Lung microvascular endothelial cell (primary cell): ENCODE results near the gene XPOT. TPM values are rescaled to one million over a fixed set of nuclear protein-coding genes. Genes with fewer than 3 reads are reported as not detected.
A peak's percentile ranks its signal among the peaks of the same experiment; 100 is the strongest.
"Not testable (repeated sequence)": the region's sequence is repeated elsewhere in the genome, so short reads cannot be mapped to it uniquely, and the experiment has no call there.

Source experiments
- DNase-seq, 2 donors: peaks; one replicate each; pipeline versions ENCODE4 v3.0.0 to v3.0.0-alpha.2; 2010; ENCODE audit warnings: low read depth in 2 of 2
- total RNA-seq: library from RNA; depleted of rRNA; stranded (reverse); fragments of >200 nt; gene quantifications from 2 replicates; pipeline ENCODE4 v1.2.1, GENCODE V29; 2014

Gene XPOT, protein sequence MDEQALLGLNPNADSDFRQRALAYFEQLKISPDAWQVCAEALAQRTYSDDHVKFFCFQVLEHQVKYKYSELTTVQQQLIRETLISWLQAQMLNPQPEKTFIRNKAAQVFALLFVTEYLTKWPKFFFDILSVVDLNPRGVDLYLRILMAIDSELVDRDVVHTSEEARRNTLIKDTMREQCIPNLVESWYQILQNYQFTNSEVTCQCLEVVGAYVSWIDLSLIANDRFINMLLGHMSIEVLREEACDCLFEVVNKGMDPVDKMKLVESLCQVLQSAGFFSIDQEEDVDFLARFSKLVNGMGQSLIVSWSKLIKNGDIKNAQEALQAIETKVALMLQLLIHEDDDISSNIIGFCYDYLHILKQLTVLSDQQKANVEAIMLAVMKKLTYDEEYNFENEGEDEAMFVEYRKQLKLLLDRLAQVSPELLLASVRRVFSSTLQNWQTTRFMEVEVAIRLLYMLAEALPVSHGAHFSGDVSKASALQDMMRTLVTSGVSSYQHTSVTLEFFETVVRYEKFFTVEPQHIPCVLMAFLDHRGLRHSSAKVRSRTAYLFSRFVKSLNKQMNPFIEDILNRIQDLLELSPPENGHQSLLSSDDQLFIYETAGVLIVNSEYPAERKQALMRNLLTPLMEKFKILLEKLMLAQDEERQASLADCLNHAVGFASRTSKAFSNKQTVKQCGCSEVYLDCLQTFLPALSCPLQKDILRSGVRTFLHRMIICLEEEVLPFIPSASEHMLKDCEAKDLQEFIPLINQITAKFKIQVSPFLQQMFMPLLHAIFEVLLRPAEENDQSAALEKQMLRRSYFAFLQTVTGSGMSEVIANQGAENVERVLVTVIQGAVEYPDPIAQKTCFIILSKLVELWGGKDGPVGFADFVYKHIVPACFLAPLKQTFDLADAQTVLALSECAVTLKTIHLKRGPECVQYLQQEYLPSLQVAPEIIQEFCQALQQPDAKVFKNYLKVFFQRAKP
- 33.1 and 44.8 TPM in 2 replicates for total RNA-seq

- peak; percentile 97 to 99 for DNase-seq
Observed at GRCh38 chr12:64403707-64404469, at the start of gene XPOT. TSS of gene XPOT (plus strand) at chr12:64404392. CDS start at chr12:64410036, 5,644 bp downstream.

DNA sequence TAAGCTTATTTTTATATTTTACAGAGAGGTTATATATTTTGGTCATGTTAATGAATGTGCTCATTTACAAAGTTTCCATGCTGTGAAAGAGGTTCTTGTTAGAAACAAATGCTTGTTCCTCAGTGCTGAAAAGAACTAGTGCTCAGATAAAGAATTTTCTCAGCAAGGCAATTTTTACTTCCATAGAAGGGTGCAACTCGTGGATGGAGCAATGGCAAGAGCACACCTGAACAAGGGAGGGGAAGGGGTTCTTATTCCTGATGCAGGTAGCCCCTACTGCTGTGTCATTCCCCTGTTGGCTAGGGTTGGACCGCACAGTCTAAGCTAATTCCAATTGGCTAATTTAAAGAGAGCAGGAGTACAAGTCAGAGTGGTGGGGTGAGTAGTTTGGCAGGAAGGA lies 48.0 kb upstream of the XPOT start:
- not testable (repeated sequence) for DNase-seq

- DNase-seq, result not testable (repeated sequence)
Observed at GRCh38 chr12:64361173-64361572, 43.0 kb upstream of the XPOT start.

DNA sequence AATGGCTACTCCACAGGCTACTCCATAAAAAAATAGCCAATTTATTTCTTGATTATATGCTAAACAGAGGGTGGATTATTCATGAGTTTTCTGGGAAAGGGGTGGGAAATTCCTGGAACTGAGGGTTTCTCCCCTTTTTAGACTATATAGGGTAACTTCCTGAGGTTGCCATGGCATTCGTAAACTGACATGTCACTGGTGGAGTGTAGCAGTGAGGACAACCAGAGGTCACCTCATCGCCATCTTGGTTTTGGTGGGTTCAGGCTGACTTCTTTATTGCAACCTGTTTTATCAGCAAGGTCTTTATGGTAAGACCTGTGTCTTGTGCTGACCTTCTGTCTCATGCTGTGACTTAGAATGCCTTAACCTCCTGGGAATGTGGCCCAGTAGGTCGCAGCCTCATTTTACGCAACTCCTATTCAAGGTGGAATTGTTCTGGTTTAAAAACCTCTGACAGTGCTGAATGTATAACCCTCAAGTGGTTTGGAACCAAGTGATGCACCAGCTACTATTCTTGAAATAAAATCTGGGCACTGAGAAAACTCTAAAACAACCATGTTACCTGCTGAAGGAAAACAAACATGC lies 41.4 kb upstream of the XPOT start:
- no peak for DNase-seq

GRCh38 chr12:64383675-64384074 lies 20.5 kb upstream of the XPOT start:
- DNase-seq, result no peak

DNA sequence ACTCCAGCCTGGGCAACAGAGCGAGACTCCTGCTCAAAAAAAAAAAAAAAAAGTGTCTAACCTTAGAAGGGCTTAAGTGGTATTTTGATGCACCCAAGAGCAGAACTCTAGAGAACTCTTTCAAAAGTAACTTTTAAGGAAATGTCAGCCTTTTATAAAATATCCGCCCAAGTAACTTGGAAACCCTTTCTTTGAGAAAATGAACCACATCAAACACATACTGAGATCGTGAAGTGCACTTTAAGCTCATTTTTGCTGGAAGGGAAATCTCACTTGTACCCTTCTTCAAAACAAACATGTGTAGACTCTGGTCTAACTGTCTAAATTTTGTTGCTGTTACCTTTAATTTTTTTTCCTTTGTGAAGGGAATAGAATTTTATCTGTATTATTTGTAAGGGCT lies 19.2 kb upstream of the XPOT start:
- DNase-seq, result no peak

- peak in 1 of 2 donors; percentile 36 for DNase-seq
Observed at GRCh38 chr12:64385468-64385867, 18.7 kb upstream of the XPOT start.

GRCh38 chr12:64387197-64387816 lies 16.9 kb upstream of the XPOT start:
- DNase-seq, result no peak

DNA sequence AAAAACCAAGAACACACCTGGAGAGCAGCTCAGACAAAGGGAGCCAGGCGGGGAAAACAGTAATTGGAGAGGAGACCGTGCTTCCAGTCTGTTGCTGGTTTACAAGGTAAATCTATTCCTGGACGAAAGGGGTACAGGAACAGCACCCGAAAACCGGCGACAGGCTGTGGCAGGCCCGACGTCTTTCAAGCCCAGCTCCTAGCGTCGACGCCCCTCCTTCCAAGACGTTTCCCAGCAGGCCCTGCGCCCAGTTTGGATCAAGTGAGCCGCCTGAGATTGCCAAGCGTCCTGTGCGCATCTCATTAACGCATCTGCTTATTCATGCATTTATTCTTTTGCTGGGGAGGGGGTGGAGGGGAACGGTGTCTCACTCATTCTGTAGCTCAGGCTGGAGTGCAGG lies 15.0 kb upstream of the XPOT start:
- no peak for DNase-seq

- peak; percentile 24 to 39 for DNase-seq
Observed at GRCh38 chr12:64390275-64390851, 13.8 kb upstream of the XPOT start, which contains the start of gene C12orf56. TSS of gene C12orf56 (minus strand) at chr12:64390758. CDS start at chr12:64390565, 193 bp downstream.

DNA sequence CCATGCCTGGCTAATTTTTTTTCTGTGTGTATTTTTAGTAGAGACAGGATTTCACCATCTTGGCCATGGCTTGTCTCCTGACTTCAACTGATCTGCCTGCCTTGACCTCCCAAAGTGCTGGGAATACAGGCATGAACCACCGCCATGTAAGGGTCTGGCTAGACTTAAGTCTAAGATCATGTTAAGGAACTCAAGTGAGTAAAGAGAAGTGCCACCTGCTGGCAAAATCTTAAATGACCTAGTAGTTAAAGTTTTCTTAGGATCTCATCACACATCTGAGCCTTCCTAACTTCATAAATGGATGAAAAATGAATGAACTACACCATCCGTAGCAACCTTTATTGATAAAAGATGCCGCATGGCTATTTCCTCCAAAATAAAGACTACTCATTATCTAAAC lies 12.0 kb upstream of the XPOT start:
- DNase-seq, result peak; percentile 12 to 74

GRCh38 chr12:64395739-64396138 lies 8.5 kb upstream of the XPOT start:
- peak; percentile 92 to 94 for DNase-seq

- peak in 1 of 2 donors; percentile 57 for DNase-seq
Observed at GRCh38 chr12:64400041-64400440, 4.2 kb upstream of the XPOT start.

- no peak for DNase-seq
Observed at GRCh38 chr12:64402181-64402580, 2.0 kb upstream of the XPOT start.

DNA sequence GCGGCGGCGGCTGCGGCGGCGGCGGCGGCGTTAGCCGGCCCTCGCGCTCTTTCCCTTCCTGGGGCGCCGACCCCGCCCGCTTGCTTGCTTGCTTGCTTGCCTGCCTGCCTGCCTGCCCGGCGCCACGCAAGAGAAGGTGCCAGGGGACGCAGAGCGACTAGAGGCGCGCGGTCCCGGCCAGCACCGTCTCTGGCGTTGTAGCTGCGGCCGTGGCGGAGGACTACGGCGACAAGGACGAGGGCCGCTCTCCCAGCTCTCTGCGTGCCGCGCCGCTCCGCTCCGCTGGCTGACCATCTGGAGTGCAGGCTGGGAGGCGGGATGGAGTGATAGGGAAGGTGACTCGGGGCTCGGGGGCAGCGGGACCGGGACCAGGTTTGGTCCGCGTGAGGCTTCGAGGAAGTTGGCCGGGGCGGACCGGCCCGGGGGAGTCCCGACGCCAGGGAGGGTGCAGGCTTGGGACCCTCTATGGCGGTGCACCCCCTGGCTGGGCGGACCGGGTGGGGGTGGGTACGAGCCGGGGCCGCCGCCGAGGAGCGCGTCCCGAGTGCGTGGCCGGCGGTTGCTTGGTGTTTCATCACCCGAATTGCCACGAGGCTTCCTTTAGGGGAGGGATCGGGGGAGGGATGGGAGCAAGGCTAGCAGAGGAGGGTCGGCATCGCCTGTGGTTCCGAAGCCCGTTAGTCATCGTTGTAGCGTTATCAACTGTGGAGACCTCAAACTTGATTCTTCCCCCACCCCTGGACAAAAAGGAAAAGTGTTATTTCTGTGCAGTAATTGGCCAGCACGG lies 471 bp downstream of the XPOT start:
- peak; percentile 60 to 77 for DNase-seq

GRCh38 chr12:64407342-64408223 lies 3.4 kb downstream of the XPOT start:
- DNase-seq, result no peak

DNA sequence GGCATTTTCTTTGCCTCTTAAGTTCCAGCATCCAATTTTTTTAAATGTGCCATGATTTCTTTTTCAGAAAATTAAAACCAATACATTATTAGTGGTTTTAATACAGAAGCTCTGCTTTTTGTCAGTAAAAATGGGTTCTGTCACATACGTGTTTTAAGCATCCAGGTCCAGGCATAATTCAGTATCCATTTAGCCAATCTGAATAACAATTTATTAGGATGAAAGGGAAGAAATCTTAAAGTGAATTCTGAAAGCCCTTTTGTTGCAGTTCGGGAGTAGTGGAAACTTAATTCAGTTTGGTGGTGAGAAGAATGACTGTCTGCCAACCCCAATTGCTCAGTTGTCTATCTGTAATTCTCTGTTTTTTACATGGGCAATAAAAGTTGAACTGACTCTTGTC lies 7.2 kb downstream of the XPOT start:
- no peak for DNase-seq

DNA sequence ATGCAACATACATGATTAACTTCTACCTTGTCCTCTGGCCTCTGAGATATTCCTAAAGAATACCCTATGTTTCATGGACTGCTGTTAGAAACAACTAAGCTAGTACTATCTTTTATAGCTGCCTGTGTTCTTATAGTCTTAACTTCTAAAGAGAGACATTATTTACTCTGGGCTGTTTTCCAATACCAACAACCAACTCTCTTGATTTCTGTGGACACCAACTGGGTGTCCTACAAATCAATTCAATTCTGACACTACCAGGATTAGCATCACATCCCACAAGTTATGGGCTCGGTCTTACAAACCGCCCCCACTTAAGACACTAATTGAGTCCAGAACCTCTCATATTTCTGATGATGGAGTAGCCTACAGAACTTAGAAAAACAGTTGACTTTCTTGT lies 8.3 kb downstream of the XPOT start:
- DNase-seq, result no peak
